KMS-11 (cell line): ENCODE measurements around the gene SOX18.

Experiments
- H2AFZ ChIP-seq: fragments of 200-600 bp; sonication (generic); 2 replicates; pipeline ENCODE4 v1.6.1; 2016; ENCODE audit warnings: antibody characterized with exemption, mixed run types, low read depth
- H3K27ac ChIP-seq: fragments of 200-600 bp; sonication (generic); 2 replicates; pipeline ENCODE4 v1.6.1; 2016; ENCODE audit warnings: mild to moderate bottlenecking, mixed run types
- H3K27me3 ChIP-seq: fragments of 200-600 bp; sonication (generic); 2 replicates; pipeline ENCODE4 v1.6.1; 2017; ENCODE audit warnings: mild to moderate bottlenecking, low read depth, mixed run types, moderate library complexity; ENCODE audit not compliant: insufficient read depth
- H3K36me3 ChIP-seq: fragments of 200-600 bp; sonication (generic); 2 replicates; pipeline ENCODE4 v1.6.1; 2017; ENCODE audit warnings: mild to moderate bottlenecking, mixed run types; ENCODE audit not compliant: insufficient read depth
- H3K4me1 ChIP-seq: fragments of 200-600 bp; sonication (generic); 2 replicates; pipeline ENCODE4 v1.6.1; 2016; ENCODE audit warnings: mild to moderate bottlenecking, low read depth, mixed run types; ENCODE audit not compliant: poor library complexity, severe bottlenecking
- H3K4me2 ChIP-seq: fragments of 200-600 bp; sonication (generic); 2 replicates; pipeline ENCODE4 v1.7.0; 2016; ENCODE audit warnings: mild to moderate bottlenecking, mixed run types
- H3K4me3 ChIP-seq: fragments of 200-600 bp; sonication (generic); IDR thresholded peaks from 2 replicates; pipeline ENCODE4 v1.6.1; 2017; ENCODE audit warnings: low read depth, low read length, mixed read lengths; ENCODE audit not compliant: insufficient read depth
- H3K79me2 ChIP-seq: fragments of 200-600 bp; sonication (generic); 2 replicates; pipeline ENCODE4 v1.6.1; 2016; ENCODE audit warnings: low read depth, mixed run types; ENCODE audit not compliant: insufficient read depth
- H3K9ac ChIP-seq: fragments of 200-600 bp; sonication (generic); 2 replicates; pipeline ENCODE4 v1.6.1; 2016; ENCODE audit warnings: mild to moderate bottlenecking, mixed run types
- H4K20me1 ChIP-seq: fragments of 200-600 bp; sonication (generic); 2 replicates; pipeline ENCODE4 v1.6.1; 2016; ENCODE audit warnings: mild to moderate bottlenecking, mixed run types; ENCODE audit not compliant: insufficient read depth
- CTCF ChIP-seq: fragments of 200-600 bp; sonication (generic); conservative IDR thresholded peaks from 2 replicates; pipeline ENCODE4 v1.6.1; 2017; ENCODE audit warnings: low read depth, mild to moderate bottlenecking, antibody characterized with exemption, low read length, moderate library complexity, mixed read lengths

SOX18 gene

DNA sequence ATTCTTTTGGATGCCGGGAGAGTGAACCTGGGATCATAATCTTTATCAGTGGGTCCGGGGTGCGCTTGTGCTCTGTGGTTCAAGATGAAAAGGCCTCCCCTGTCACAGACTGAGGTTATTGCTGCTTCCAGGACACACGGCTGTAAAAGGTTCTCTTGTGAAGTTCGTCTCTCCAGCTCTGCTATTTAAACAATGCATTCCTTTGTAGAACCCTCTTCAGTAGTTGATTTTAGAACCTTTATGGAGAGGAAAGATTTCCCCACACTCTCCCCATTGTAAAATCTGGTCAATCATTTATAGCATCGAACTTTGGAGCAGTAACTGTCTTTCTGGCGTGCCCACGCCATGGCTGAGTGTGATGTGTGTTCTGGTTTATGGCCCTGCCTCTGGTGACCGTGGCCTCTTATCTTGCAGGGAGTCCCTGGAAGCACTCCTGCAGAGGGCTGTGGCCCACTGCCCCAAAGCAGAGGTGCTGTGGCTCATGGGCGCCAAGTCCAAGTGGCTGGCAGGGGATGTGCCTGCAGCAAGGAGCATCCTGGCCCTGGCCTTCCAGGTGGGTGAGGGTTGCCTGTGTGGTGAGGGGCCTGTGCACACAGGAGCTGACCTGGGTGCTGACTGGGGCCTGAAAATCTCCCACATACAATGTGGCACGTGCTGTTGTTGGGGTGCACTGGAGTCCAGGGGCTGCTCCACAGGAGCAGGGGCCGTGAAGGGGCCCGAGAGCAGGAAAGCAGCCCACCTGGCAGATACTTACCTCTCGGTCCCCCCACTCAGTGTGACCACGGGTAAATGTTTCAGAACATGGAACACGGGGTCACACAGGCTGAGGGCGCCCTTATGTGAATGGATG is 25.1 kb downstream of the SOX18 start:
- TF ChIP-seq CTCF: no peak
- no peaks in the 10 kb centered on the region; the same call in 1 of the 2 replicates for H3K36me3 ChIP-seq
- H3K4me1 ChIP-seq: no peaks in the 10 kb centered on the region
- H4K20me1 ChIP-seq: no peaks in the 10 kb centered on the region
- no peak overlapping the region for H3K9ac ChIP-seq
- no peaks in the 10 kb centered on the region for H3K27me3 ChIP-seq
- no peak overlapping the region for H3K27ac ChIP-seq
- no peak overlapping the region for H3K4me2 ChIP-seq
- H3K79me2 ChIP-seq: no peaks in the 10 kb centered on the region
- H3K4me3 ChIP-seq: no peak overlapping the region
- H2AFZ ChIP-seq: no peak overlapping the region

DNA sequence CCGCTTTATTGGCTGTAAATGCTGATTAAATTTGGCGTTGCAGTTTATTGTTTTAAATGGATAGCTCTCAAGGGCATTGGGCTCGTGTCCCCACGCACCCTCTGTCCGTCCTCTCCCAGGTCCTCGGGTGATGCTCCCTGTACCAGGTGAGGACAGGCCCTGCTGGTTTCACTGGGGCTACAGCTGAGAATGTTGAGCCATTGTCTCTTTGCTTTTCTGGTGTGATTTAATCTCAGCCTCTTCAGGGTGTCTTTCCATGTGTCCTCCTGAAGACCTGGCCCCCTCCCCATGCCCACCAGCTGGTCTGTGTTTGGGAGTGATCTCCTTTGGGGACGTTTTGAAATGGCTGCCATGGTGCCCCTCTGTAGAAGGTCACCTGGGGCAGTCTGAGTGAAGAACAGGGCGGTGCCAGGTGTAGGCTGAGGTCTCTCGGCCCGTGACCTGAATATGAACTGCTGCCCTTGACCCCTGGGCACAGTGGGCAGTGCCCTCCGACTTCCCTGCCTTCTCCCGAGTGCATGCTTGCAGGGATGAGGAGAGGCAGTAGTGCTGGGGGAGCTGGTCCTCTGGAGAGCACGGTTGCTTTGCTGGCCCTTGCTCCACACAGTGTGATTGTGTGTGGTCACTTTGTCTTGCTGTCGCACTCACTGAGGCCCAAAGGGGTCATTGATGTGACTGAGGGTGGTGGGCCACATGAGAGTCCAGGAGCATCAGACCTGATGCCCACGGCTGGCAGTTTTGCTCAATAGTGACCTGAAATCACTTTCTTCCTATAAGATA is 25.9 kb downstream of the SOX18 start:
- Histone ChIP-seq H3K79me2 (no peaks in the 10 kb centered on the region), H2AFZ (no peak overlapping the region), H3K27me3 (no peaks in the 10 kb centered on the region), H4K20me1 (no peaks in the 10 kb centered on the region), H3K9ac (no peak overlapping the region), H3K4me2 (no peak overlapping the region), H3K36me3 (no peaks in the 10 kb centered on the region), H3K4me1 (no peaks in the 10 kb centered on the region), H3K4me3 (no peak overlapping the region), H3K27ac (no peak overlapping the region)
- TF ChIP-seq CTCF: no peak

DNA sequence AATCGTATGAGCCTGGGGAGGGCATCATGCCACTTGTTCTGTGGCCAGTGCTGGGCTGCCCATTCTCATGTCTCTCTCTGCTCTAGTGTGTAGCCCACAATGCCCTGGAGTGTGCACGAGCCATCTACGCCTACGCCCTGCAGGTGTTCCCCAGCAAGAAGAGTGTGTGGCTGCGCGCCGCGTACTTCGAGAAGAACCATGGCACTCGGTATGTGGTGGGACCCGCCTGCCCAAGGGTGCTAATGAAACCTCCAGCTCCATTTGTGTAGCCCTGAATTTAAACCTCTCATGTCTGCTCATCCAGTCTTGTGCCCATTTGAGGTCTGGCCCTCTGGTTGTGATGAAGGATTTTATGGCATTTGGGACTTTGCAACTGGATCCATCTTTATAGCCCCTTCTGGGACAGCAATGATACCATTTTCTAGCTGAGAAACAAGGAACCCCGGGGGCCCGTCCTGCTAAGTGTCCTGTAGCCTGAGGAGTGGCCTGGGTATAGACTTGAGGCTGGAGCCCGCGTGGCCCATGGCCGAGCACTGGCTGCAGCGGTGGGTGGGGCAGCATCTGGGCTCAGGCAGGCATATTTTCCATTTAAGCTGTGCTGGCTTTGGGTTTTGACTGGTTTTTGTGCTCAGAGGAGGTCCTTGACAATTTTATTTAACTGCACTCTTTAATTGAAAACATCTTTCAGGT is 26.6 kb downstream of the SOX18 start:
- no peaks in the 10 kb centered on the region for H3K4me1 ChIP-seq
- H2AFZ ChIP-seq: no peak overlapping the region
- H4K20me1 ChIP-seq: no peaks in the 10 kb centered on the region
- H3K27ac ChIP-seq: no peak overlapping the region
- H3K4me3 ChIP-seq: no peak overlapping the region
- TF ChIP-seq CTCF: no peak
- no peaks in the 10 kb centered on the region for H3K36me3 ChIP-seq
- H3K79me2 ChIP-seq: no peaks in the 10 kb centered on the region
- H3K9ac ChIP-seq: no peak overlapping the region
- no peaks in the 10 kb centered on the region for H3K27me3 ChIP-seq
- no peak overlapping the region for H3K4me2 ChIP-seq

- H3K4me2 ChIP-seq: no peak overlapping the region
- no peaks in the 10 kb centered on the region for H3K4me1 ChIP-seq
- no peaks in the 10 kb centered on the region for H3K27me3 ChIP-seq
- TF ChIP-seq CTCF: no peak
- no peak overlapping the region for H3K9ac ChIP-seq
- no peaks in the 10 kb centered on the region for H3K79me2 ChIP-seq
- no peak overlapping the region for H2AFZ ChIP-seq
- no peaks in the 10 kb centered on the region for H4K20me1 ChIP-seq
- H3K4me3 ChIP-seq: no peak overlapping the region
- H3K36me3 ChIP-seq: no peaks in the 10 kb centered on the region
- no peak overlapping the region for H3K27ac ChIP-seq
Measured at GRCh38 chr20:64021124-64021975, 28.1 kb downstream of the SOX18 start.
